HG03159 (cell line): ENCODE results near the gene TMEM59L.
A peak's percentile ranks its signal among the peaks of the same experiment; 100 is the strongest.

ENCODE experiments used
- ATAC-seq: cut with Tn5 transposase; IDR thresholded peaks from one replicate; pipeline ENCODE4 v1.9.1; 2021; ENCODE audit warnings: mild to moderate bottlenecking, moderate library complexity; ENCODE audit not compliant: unreplicated experiment

Gene TMEM59L

GRCh38 chr19:18636183-18636968 is 23.7 kb downstream of the TMEM59L start:
- ATAC-seq = peak; percentile 82

DNA sequence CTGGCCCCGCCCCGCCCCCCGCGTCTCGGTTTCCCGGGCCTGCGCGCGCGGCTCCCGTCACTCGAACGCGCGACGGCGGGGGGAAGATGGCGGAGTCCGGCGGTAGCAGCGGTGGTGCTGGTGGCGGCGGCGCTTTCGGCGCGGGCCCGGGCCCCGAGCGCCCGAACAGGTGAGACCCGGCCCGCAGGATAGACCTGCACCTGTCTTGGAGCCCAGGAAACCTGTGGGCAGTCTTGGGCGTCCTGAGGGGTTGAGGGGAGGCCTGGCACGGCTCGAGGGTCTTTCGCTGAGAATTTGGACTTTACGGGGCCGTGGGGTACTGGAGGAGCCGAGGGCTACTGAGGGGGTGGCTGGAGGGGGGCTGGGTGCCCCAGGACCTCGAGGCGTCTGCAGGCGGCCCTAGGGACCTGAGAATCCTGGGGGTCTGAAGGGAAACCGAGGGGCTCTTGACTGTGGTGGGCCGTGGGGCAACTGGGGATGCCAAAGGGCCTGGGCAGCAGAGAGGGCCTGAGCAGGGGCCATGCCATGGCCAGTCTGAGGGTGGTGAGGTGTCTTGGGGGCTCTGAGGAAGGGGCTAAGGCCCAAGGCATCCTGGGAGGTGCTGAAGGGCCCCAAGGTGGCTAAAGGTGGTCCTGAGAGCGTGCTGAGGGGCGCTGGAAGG is 24.4 kb downstream of the TMEM59L start, which contains the start of gene KLHL26:
Gene KLHL26, plus strand, starts transcription at position 60 of the 661 bp plus-strand sequence. Its CDS starts 27 bp downstream, at position 87.
- no peak for ATAC-seq

DNA sequence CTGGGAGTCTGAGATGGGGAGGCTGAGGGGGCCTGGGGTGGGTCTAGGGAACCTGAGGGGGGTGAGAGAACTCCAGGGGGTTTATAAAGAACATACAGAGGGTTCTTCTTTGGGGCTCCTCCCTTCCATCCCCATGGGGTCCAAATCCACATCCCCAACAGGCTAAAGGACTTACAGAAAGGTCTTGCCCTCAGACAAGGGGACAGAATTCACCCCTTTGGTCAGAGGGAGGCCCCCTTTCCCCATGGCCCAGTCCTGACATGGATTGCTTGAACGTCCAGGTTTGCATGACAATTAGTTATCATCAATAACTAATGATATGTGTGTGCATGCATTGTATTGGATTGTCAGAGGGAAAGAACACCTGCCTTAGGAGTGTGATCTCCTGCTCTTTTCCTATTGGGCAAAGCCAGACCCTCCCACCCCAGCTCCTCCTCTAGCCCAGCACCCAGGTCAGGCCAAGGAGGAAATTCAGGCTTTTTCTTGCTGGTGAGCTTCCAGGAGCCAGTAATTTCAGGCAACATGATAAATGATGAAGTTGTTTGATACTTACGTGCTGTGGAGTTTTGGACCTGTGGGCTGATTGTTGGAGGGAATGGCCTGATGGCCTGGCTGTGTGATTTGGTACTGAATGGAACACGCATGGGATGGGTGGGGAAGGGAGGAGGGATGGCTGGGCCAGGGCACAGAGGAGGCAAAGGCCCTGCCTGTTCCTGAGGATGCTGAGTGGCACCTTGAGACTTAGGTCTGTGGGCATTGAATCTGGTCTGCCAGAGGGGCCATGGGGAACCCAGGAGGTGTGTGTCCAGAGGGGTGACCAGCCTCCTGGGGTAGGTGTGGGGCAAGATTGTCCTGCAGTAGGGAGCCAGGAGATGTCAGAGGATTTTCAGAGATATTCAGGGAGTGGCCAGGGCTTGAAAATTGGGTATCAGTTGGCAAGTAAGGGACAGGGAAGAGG is 25.3 kb downstream of the TMEM59L start:
- ATAC-seq = no peak

DNA sequence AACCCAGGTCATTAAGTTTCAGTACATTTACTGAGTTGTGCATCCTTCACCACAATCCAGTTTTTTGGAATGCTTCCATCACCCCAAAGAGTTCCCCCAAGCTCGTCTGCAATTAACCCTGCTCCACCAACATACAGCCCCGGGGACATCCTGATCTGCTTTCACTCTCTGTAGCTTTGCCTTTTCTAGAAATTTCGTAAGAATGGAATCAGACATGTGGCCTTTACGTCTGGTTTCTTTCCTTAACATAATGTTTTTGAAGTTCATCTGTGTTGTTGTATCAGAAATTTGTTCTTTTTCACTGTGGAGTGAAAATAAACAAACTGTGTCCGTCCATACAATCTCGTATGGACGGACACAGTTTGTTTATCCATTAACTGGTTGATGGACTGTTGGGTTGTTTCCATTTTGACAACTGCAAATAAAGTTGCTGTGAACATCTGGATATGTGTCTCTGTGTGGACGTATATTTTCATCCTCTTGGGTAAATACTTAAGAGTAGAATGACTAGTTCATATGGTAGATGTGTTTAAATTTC is 27.1 kb downstream of the TMEM59L start:
- no peak for ATAC-seq

- no peak for ATAC-seq
These were observed 31.7 kb downstream of the TMEM59L start for GRCh38 chr19:18644196-18645034.

GRCh38 chr19:18645035-18645511 is 32.4 kb downstream of the TMEM59L start:
- no peak for ATAC-seq

GRCh38 chr19:18646535-18647370 is 34.1 kb downstream of the TMEM59L start:
- no peak for ATAC-seq

GRCh38 chr19:18647371-18647767 is 34.7 kb downstream of the TMEM59L start:
- no peak for ATAC-seq

- no peak for ATAC-seq
These were observed 35.1 kb downstream of the TMEM59L start for GRCh38 chr19:18647807-18648206.

DNA sequence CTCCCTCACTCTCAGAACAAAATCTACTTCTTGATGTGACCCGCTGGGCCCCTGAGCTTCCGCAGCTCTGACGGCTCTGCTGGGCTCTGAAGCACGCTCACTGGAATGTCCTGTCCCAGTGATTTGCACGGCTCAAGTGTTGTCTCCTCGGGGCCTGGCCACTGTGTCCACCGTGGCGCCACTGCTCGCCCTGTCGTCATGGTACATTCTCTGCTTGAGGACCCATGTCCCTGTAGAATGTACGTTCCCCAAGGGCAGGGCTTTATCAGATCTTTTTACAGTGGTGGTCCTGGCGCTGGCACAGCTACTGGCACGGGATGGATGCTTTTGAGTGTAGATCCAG is 36.3 kb downstream of the TMEM59L start:
- ATAC-seq = no peak

GRCh38 chr19:18649371-18650020 is 36.8 kb downstream of the TMEM59L start:
- ATAC-seq = no peak

GRCh38 chr19:18650021-18650390 is 37.3 kb downstream of the TMEM59L start:
- ATAC-seq = no peak

DNA sequence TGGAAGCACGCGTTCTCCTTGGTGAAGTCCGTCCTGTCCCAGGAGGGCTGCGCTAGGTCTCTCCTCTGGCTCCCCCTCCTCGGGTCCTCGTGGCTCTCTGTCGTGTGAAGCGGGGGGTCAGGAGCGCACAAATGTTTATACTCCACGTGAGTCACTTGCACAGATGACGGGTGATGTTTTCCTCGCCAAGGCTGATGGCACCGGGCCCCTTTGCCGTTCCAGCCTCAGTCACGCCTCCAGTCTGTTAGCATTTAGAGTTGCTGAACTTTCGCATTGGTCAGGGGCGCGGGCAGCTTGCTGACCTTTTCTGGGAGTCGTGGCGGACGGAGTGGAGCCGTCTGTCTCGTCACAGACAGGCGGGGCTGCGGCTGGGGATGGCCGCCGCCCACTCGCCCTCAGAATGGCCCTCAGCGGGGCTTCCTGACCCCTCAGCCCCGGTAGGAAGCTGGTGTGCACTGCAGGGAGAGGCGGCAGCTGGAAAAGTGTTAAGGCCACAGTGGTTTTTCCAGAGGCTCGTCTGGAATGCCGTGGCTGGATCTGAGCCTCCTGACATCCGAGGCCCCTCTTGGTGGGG is 37.9 kb downstream of the TMEM59L start:
- ATAC-seq = no peak

- ATAC-seq = no peak
These were observed 38.6 kb downstream of the TMEM59L start for GRCh38 chr19:18651300-18651699.

DNA sequence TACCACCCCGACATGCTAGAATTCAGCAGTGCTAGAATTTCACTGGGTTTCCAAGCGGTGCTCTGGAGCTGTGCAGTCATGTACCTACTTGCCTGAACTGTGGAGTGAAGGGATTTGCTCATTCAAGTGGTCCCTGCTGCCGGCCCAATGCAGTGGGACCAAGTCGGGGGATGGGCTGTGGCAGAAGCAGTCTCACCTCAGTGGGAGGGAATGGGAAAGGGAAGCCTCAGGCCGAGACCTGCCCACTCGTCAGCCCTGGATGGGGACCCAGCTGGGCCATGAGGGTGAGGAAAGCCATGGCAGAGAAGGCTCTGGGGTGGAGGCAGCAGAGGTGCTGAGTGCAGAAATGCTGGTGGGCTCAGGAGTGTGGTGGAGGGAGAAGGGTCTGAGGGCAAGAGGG is 39.1 kb downstream of the TMEM59L start:
- ATAC-seq = no peak

GRCh38 chr19:18653853-18654252 is 41.2 kb downstream of the TMEM59L start:
- ATAC-seq = no peak

DNA sequence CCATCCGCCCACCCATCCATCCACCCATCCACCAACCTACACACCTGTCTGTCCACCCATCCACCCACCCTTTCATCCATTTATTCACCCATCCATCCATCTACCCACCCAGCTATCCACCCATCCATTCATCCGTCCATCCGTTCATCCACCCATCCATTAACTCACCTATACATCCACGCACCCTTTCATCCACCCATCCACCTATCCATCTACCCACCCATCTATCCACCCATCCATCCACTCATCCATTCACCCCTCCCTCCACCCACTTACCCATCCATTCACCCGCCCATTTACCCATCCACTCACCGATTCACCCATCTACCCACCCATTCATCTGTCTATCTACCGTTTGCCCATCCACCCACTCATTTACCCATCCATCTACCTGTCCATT is 41.8 kb downstream of the TMEM59L start:
- ATAC-seq = no peak

GRCh38 chr19:18655173-18655844 is 42.6 kb downstream of the TMEM59L start:
- no peak for ATAC-seq
